Adrenal gland (tissue), 5 donors: ENCODE results near the gene PDCD11.
"Not testable (repeated sequence)": the region's sequence is repeated elsewhere in the genome, so short reads cannot be mapped to it uniquely, and the experiment has no call there.

Source experiments
- CTCF ChIP-seq, 6 experiments: fragments of 450-650 bp in 4 of 6; fragments of 200-600 bp in 2 of 6; sonication (generic) in 1 of 6; IDR thresholded peaks; 1 replicate in 5 of 6; 2 replicates in 1 of 6; pipeline versions ENCODE4 v1.5.1 to v1.8.0; 2016 to 2021; ENCODE audit warnings: antibody characterized with exemption in 6 of 6, mild to moderate bottlenecking in 2 of 6, moderate library complexity in 1 of 6
- POLR2A ChIP-seq, 2 donors: fragments of 450-650 bp; IDR thresholded peaks; one replicate each; pipeline ENCODE4 v1.6.1; 2017; ENCODE audit warnings: antibody characterized with exemption in 2 of 2, mild to moderate bottlenecking in 2 of 2, moderate library complexity in 1 of 2
- donor health status: DM: no; HTN: no; CAD: no.

- not testable (repeated sequence) for TF ChIP-seq CTCF, POLR2A (IDR thresholded peaks at IDR 0.05)
These were observed 35.6 kb upstream of the PDCD11 start for GRCh38 chr10:103360791-103361190.
